NOMO-1 (cell line): ENCODE measurements around the gene SLC25A25.

Source experiments
- DNase-seq, 2 experiments: peaks; one replicate each; lab custom pipeline; 2025; ENCODE audit not compliant: unreplicated experiment in 2 of 2; lab: John Stamatoyannopoulos, UW

SLC25A25 gene

GRCh38 chr9:128143525-128144238, 75.7 kb downstream of the SLC25A25 start:
- peak; percentile 14 to 31 for DNase-seq

DNA sequence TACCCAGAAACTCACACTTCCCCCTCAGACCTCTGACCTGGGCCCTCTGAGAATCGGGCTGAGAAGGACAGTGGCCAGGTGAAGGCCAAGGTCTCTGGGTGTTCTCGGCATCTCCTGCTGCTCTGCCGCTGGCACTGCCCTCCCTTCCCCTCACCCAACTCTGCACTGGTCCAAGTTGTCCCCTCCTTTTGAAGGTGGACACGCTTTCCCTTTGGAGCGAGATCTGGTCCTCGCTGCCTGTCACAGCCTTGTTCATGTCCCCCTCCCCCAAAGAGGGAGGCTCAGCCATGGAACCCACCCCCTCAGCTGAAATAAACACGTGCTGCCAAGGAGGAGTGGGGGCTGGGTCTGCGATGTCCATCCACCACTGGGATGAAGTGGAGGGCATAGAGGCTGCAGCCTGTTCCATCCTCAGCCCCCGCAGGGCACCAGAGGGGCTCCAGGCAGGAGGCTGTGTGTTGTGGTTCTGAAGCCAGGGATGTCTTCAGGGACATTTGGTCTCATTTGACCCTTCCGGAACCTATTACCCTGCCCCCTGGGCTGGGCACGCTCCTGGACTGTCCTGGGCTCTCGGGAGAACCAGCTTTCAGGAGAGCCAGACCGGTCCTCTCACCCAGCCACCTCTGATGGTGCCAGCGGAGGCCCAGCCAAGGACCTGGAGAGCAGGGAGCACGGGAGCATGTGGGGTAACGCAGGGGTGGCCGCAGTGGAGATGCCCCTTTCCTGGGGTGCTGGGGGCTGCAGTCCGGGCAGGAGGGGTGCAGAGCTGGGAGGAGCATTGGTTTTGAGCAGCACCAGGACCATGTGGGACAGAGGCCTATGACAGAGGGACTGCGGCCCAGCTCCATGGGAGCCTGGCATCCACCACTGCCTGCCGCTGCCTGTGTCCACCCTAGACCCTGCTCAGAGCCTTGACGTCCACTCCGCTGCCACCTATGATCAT, 76.5 kb downstream of the SLC25A25 start:
- DNase-seq = no peak

DNA sequence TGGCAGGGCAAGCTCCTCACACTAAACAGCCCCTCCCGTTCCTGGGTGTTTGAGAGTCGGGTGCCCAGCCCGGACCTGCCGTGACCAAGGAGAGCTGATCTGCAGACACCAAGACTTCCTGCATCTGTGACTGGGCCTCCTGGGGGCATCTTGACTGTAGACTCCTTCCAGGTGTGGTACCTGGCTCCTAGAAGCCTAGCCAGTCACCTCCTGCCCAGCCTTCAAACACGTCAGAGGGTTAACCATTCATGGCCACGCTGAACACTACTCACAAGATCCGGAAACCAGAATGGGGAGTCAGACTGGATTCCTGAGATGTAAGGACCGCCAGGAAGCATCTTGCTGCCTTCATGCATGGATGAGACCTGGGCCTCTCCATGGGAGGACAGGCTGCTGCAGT, 77.5 kb downstream of the SLC25A25 start:
- DNase-seq = no peak

DNA sequence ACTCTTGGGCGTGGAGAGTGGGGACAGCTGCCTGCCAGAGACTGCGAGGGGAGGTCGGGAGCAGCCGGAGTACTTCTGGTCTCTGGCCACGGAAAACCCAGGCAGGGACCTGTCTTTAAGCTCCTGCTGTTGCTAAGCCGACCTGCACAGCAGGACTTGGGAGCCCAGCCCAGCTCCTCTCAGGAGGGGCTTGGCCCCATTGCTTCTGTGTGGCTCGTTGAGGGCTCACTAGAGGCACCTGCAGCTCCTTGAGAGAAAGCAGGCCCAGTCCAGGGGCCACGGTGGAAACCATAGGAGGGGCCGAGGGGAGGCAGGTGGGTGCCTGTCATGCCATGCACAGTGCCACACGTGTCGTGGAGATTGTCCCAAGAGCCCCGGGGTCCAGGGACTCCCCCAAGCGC, 77.9 kb downstream of the SLC25A25 start:
- DNase-seq = no peak

DNA sequence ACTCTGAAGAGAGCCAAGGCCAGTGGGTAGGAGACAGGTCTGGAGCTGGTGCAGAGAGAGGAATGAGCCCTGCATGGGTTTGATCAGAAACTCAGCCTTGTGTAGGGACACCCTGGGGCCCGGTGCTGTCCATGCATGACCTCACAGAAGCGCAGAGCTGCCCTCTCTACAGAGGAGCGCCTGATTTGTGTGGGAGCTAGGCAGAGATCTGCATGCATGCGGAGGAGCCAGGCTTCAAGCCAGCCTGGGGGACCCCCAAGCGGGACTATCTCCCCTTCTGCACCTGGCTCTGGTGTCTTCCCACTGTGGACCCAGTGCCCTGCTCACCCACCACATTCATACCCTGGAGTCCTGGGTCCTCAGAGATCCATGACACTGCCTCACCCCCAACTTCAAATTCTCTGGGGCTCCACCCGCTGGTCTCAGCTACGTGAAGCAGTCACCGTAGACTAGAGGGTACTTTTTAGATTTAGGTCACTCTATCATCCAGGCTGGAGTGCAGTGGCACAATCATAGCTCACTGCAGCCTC, 78.6 kb downstream of the SLC25A25 start:
- no peak for DNase-seq

- no peak for DNase-seq
Measured at GRCh38 chr9:128148509-128149000, 80.5 kb downstream of the SLC25A25 start.

- no peak for DNase-seq
Measured at GRCh38 chr9:128149001-128149701, 81.1 kb downstream of the SLC25A25 start, which contains the start of gene LCN2. Gene LCN2, plus strand, starts transcription at chr9:128149453. Its CDS starts 73 bp downstream, at chr9:128149526.

- DNase-seq = no peak
Measured at GRCh38 chr9:128149951-128150593, 82.0 kb downstream of the SLC25A25 start.

GRCh38 chr9:128150594-128151308, 82.7 kb downstream of the SLC25A25 start:
- no peak for DNase-seq

DNA sequence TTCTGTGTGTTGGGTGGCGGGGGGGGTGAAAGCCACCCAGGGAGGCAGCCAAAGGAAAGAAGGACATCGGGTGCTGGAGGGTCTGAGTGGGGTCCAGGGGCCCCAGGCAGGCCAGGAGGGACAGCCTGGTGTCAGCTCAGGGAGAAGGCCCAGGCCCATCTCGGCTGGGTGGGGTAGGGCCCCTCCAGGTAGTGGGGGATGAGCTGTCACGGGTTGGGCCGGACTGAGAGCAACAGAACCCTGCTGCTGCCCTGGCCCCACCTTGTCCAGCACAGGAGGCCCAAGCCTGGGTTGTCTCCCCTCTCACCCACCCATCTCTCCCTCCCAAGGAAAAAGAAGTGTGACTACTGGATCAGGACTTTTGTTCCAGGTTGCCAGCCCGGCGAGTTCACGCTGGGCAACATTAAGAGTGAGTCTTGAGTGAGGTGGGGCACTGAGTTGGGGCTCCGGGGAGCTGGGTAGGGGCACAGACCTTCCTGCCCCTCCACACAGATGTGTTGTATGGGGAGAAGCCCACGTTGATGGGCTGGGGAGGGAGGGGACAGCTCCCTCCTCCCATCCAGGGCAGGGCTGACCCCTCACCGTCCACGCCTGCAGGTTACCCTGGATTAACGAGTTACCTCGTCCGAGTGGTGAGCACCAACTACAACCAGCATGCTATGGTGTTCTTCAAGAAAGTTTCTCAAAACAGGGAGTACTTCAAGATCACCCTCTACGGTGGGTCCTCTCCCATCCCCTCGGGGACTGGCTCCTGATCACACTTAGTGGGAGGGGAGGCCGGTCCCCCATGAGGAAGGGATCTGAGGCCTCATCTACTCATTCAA, 83.5 kb downstream of the SLC25A25 start:
- DNase-seq = no peak

GRCh38 chr9:128152133-128153059, 84.4 kb downstream of the SLC25A25 start:
- DNase-seq = no peak

GRCh38 chr9:128153060-128153946, 85.3 kb downstream of the SLC25A25 start:
- DNase-seq = no peak

DNA sequence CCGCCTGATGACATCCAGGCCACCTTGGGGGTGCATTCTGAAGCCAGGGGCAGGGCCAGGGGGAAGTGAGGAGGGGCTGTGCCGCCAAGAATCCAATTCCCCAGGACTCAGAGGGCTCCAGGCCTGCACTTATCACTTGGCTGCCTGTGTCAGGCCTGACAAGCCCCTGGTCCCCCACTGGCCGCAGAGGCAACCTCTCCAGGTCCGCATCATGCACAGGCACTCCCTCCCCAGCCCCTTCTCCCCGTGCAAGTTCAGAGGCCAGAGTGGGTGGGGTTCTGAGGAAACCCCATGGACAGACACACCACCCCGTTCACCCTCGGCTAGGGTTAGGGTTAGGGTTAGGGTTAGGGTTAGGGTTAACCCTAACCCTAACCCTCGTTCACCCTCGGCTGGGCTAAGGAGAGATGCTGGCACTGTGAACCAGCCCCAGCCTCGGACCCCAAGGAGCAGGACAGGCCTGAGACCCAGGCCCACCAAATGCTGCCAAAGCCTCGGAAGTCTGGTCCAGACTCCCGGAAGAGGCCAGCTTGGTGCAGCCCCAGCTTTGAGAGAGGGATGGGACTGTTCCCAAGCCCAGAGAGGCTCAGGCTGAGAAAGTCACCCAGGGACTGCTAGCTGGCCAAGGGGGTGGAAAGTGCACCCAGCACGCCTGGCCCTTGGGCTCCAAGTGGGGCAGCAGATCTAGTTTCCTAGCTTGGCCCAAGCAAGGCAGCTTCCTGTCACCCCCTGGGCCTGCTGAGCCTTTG, 86.1 kb downstream of the SLC25A25 start:
- no peak for DNase-seq

DNA sequence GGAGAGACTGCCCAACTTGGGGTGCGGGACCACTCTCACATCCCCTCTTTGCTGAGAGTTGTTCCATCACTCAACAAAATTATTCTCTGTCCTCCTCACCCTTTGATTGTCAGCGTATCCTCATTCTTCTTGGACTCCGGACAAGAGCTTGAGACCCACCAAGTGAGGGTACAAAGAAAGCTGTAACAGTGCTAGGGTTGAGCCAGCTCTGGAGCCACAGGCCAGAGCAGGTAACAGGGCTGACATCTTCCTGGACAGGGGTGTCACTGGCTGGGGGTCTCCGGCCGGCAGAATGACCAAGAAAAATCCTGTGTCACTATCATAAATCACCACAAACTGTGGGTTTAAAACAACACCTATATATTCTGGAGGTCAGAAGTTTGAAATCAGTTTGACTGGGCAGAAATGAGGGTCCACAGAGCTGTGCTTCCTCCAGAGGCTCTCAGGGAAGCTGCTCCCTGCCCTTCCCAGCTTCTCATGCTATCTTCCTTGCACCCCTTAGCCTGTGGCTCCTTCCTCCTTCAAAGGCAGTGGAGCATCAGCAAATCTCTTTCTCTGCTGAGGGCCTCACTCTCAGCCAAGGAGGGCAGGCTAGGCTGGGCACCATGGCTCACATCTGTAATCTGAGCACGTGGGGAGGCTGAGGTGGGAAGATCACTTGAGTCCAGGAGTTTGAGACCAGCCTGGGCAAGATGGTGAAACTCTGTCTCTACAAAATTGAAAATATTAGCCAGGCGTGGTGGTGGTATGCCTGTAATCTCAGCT, 87.9 kb downstream of the SLC25A25 start:
- DNase-seq = no peak
